Measurements from ENCODE around the gene TARBP1. TPM values are rescaled to one million over a fixed set of nuclear protein-coding genes. Genes with fewer than 3 reads are reported as not detected.

The TARBP1 gene
- total and polyA plus RNA-seq, 2 of the 8 experiments (the other 6 are each of a cell fraction or from before 2014, with no cell fraction given), result 21.9 to 32.3 TPM

GRCh38 chr1:234497589-234497988, 18.6 kb upstream of the TARBP1 start:
- Histone ChIP-seq H3K79me1 (ENCODE audit: low read depth, low read length) (no peaks in the 10 kb centered on the region), H4K8ac (ENCODE audit: extremely low read depth, insufficient read depth, low read length) (no peak overlapping the region), H2BK15ac (ENCODE audit: low read length) (no peak overlapping the region), H3K9ac (replicated peaks in 1 of 4; ENCODE audit: extremely low read depth in 1 of 4, low read depth in 3 of 4, low read length in 3 of 4) (no peak overlapping the region), H3K4me2 (ENCODE audit: insufficient read depth in 1 of 2, low read depth in 2 of 2, low read length in 2 of 2) (no peak overlapping the region), H4K91ac (replicated peaks; ENCODE audit: insufficient read length, low read length) (no peak overlapping the region), H3K4me3 (ENCODE audit: extremely low read depth in 1 of 4, insufficient read depth in 2 of 4, low read depth in 3 of 4, low read length in 4 of 4) (no peak overlapping the region), H3K56ac (replicated peaks; ENCODE audit: insufficient read length, low read depth, low read length) (no peak overlapping the region), H2AFZ (ENCODE audit: low read length) (no peak overlapping the region), H3K79me2 (ENCODE audit: control insufficient read depth in 1 of 2, insufficient read depth in 2 of 2, low read length in 2 of 2) (no peaks in the 10 kb centered on the region), H3K27ac (ENCODE audit: low read depth, low read length) (no peak overlapping the region), H3K4ac (replicated peaks; ENCODE audit: insufficient read length, low read depth, low read length) (no peak overlapping the region), H3K18ac (ENCODE audit: extremely low read depth, low read length) (no peak overlapping the region), H3K23ac (ENCODE audit: insufficient read length) (no peak overlapping the region), H2AK5ac (ENCODE audit: low read depth, low read length) (no peak overlapping the region), H3K4me1 (replicated peaks in 1 of 4; ENCODE audit: control insufficient read depth in 3 of 4, insufficient read depth in 4 of 4, low read length in 3 of 4) (peaks cover 0 to 3% (median 0%) of the 10 kb centered on the region in 4 experiments; a peak in 2 of 7 replicates), H2BK120ac (replicated peaks; ENCODE audit: low read depth, low read length) (no peak overlapping the region), H2BK5ac (ENCODE audit: low read depth, low read length) (no peak overlapping the region), H4K5ac (ENCODE audit: insufficient read length, low read depth, low read length) (no peak overlapping the region), H2BK20ac (ENCODE audit: low read length) (no peak overlapping the region), H4K20me1 (replicated peaks in 1 of 2; ENCODE audit: control insufficient read depth in 1 of 2, insufficient read depth in 2 of 2, low read length in 2 of 2) (no peaks in the 10 kb centered on the region), H3K36me3 (ENCODE audit: control insufficient read depth in 2 of 4, insufficient read depth in 4 of 4, low read length in 3 of 4) (no peaks in the 10 kb centered on the region), H3K9me3 (ENCODE audit: insufficient read depth in 2 of 2, low read depth in 1 of 2, low read length in 1 of 2) (no peaks in the 10 kb centered on the region), H2BK12ac (ENCODE audit: low read depth, low read length) (no peak overlapping the region), H3K27me3 (replicated peaks in 1 of 4; ENCODE audit: control insufficient read depth in 3 of 4, extremely low read depth in 1 of 4, insufficient read depth in 3 of 4, low read length in 3 of 4) (no peaks in the 10 kb centered on the region), H3K14ac (ENCODE audit: insufficient read length) (no peak overlapping the region), H3K23me2 (ENCODE audit: low read depth, low read length) (no peaks in the 10 kb centered on the region)
- 92% methylated on average over 1 of the region's 1 CpG; no CpG with 5 or more reads in 1 of the 2 experiments for WGBS, 2 experiments (ENCODE audit: extremely low coverage in 1 of 2, insufficient coverage in 1 of 2, insufficient read length in 1 of 2, insufficient replicate concordance in 2 of 2, low coverage in 1 of 2, low lambda C conversion rate in 2 of 2, missing lambda C conversion rate in 1 of 2)
- CTCF ChIA-PET (ENCODE audit: partially characterized antibody), result interaction anchor here (1.0 kb wide), 1 partner anchor 195 kb away, joined by 3 read pairs; no protein-coding TSS in a partner anchor
- DNase-seq (ENCODE audit: low read depth in 1 of 2, low spot score in 2 of 2), result no peak
- POLR2A ChIA-PET (ENCODE audit: partially characterized antibody), result no interaction called here
- no peak for FAIRE-seq
- TF ChIP-seq CBX5 (IDR thresholded peaks at IDR 0.05; ENCODE audit: low read depth, low read length) (no peak), NANOG (IDR thresholded peaks at IDR 0.05; ENCODE audit: insufficient read depth, low read depth, low read length, poor library complexity, severe bottlenecking) (no peak), CEBPB (IDR thresholded peaks at IDR 0.05; ENCODE audit: low read depth, low read length) (no peak), KDM1A (IDR thresholded peaks at IDR 0.05; ENCODE audit: borderline replicate concordance, low read length) (no peak), JUN (IDR thresholded peaks at IDR 0.05; ENCODE audit: low read depth, low read length) (no peak), TAF1 (IDR thresholded peaks at IDR 0.05; ENCODE audit: low read depth, low read length) (no peak), SIRT6 (IDR thresholded peaks at IDR 0.05; ENCODE audit: low read length) (no peak), POU5F1 (IDR thresholded peaks at IDR 0.05; ENCODE audit: low read depth, low read length) (no peak), YY1 (IDR thresholded peaks at IDR 0.05; ENCODE audit: low read depth, low read length) (no peak), CHD1 (IDR thresholded peaks at IDR 0.05; ENCODE audit: low read depth, low read length) (no peak), RAD21 (IDR thresholded peaks at IDR 0.05 in 1 of 2, conservative IDR thresholded peaks at IDR 0.05 in 1 of 2; ENCODE audit: low read depth in 2 of 2, low read length in 2 of 2) (no peak)
